SKM-1 (cell line): ENCODE results near the gene ZNF302.
"Not testable (repeated sequence)": the region's sequence is repeated elsewhere in the genome, so short reads cannot be mapped to it uniquely, and the experiment has no call there.

Experiments
- DNase-seq: peaks from one replicate; lab custom pipeline; 2025; ENCODE audit not compliant: unreplicated experiment; lab: John Stamatoyannopoulos, UW

Gene ZNF302

DNA sequence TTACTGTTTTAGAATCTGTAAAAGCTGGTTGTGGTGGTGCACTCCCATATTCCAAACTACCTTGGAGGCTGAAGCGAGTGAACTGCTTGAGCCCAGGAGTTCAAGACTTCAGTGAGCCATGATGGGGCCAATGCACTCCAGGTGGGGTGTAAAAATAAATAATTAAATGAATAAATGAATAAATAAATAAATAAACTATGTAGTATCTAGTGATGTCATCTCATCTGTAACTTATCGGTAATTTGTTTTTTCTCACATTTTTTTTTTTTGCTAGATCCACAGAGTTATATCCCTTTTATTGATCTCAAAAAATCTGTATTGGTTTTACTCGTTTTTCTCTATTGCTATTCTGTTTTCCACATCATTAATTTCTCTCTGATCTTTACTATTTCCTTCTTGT lies 5.5 kb upstream of the ZNF302 start:
- DNase-seq: no peak

DNA sequence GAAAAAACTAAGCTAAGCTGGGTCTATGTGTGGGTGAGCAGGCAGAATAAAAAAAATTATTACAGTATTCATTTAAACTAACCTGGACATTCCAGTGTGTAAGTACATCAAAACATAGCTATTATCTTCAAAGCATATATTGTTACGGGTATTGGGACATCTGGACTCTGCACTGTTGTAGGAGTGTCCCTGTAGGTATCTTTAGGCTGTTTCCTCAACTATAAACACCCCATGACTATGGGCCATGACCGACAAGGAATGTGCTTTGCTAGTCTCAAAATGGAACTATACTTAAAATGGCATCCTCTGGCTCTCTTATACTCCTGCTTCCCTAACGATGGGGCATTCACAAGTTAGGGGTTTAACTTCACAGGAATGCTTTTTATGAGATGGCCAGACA lies 3.9 kb upstream of the ZNF302 start:
- DNase-seq: no peak

DNA sequence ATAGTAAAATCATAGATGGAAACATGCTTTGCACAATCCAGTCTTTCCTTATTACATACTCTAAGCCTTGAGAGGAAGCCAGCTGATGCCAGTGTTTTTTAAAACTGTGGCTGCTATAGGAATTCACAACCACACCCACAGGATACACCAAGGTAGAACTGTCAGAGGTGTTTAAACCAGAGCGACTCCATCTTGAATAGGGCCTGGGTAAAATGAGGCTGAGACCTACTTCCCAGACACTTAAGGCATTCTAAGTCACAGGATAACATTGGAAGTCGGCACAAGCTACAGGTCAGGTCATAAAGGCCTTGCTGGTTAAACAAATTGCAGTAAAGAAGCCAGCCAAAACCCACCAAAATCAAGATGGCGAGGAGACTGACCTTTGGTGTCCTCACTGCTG lies 2.2 kb upstream of the ZNF302 start:
- DNase-seq: no peak

DNA sequence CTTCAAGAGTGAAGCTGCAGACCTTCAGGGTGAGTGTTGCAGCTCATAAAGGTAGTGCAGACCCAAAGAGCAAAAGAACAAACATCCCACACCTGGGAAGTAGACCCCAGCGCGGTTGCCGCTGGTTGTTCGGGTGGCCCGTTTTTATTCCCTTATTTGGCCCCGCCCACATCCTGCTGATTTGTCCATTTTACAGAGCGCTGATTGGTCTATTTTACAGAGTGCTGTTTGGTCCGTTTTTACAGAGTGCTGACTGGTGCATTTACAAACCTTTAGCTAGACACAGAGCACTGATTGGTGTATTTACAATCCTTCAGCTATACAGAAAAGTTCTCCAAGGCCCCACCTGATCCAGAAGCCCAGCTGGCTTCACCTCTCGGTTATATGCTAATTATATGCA lies 1.6 kb upstream of the ZNF302 start:
- DNase-seq: no peak

DNA sequence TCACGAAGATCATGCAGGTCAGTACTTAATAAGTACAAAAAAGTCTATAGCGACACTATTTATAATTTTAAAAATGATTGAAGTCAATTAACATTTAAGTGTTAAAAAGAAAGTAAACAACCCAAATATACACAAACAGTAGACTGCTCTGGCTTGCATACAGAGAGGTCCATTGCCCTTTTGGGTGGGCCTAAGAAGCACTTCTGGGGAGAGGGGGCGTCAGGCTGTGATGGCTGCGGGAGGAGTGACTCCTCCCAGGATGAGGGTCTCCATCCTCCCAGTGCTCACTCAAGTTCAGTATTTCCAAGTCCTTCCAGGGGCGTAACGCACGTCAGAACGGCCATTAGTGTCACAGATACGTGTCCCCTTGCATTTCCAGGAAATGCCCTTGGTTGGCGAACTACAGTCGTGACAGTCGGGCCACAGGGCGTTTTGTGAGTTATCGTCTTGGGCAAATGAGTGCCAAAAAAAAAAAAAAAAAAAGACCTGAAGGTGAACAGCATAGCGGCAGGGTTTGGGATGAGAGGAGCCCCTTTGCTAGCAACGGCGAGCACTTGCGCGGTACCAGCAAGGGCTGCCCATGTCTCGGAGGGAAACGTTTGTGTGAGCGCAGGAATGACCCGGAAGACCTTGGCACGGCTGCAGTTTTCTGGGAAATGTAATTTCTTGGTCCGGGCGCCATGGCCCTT lies 637 bp upstream of the ZNF302 start, which contains the start of gene SCGB2B2:
Gene SCGB2B2 (minus strand): TSS at position 463 of the 689 bp plus-strand sequence. CDS start 82,596 bp downstream, outside the sequence.
- DNase-seq: peak; percentile 58

DNA sequence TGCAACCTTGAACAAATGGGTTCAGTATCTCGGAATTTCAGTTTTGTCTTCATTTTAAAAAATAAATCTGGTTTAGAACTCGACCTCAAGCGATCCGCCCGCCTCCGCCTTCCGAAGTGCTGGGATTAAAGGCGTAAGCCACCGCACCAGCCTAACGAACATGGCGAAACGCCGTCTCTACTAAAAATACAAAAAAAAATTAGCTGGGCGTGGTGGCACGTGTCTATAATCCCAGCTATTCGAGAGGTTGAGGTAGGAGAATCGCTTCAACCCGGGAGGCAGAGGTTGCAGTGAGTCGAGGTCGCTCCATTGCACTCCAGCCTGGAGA lies 571 bp downstream of the ZNF302 start:
- no peak for DNase-seq

DNA sequence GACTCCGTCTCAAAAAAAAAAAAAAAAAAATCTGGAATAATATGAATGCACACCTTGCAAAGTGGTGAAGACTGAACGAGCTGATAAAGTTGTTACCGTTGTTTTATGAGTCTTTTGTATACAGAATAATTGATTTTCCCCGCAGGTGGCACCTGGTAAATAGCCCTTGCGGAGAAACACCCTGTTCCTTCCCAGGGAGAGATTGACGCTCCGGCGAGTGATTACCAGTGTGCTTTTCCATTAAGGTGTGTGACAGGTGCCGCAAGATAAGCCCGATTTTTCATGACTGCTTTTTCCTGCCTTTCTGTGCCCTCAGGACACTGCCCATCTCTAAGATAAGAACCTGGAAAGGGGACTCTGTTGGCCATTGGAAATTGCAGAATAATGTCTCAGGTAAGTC lies 943 bp downstream of the ZNF302 start:
- DNase-seq: no peak

DNA sequence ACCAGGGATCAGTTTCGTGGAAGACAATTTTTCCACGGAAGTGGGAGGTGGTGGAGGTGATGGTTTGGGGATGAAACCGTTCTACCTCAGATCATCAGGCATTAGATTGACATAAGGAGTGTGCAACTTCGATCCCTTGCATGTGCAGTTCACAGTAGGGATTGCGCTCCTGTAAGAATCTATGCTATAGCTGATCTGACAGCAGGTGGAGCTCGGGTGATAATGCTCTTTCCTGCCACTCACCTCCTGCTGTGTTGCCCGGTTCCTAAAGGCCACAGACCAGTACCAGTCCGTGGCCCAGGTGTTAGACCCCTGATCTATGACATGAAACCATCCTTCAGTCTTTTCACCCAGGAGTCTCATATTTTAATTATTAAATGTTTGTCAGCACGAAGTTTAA lies 4.0 kb downstream of the ZNF302 start:
- DNase-seq: no peak

DNA sequence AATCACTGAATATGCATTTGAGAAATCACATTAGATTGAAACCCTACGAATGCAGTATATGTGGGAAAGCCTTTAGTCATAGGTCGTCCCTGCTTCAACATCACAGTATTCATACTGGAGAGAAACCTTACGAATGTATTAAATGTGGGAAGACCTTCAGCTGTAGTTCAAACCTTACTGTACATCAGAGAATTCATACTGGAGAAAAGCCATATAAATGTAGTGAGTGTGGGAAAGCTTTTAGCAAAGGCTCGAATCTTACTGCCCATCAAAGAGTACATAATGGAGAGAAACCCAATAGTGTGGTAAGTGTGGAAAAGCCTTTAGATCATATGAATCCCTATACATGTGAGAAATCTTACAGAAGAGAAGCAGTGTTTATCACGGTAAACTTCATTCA lies 7.8 kb downstream of the ZNF302 start:
- DNase-seq: not testable (repeated sequence)

DNA sequence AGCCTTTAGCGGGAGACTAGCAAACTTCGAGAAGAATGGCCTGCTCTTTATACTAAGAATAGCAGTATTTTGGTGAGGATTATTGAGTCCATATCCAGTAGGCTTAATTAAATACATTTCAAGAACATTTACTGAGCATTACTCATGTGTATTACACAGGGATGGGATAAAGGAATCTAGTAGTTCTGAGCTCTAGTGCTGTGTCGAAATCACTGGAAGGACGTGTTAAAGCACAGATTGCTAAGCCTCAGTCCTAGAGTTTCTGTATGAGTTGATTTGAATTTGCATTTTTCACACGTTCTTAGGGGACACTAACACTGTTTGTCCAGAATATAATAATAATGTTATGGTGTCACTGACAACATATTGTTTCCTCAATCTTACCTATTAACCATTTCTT lies 9.0 kb downstream of the ZNF302 start:
- no peak for DNase-seq

DNA sequence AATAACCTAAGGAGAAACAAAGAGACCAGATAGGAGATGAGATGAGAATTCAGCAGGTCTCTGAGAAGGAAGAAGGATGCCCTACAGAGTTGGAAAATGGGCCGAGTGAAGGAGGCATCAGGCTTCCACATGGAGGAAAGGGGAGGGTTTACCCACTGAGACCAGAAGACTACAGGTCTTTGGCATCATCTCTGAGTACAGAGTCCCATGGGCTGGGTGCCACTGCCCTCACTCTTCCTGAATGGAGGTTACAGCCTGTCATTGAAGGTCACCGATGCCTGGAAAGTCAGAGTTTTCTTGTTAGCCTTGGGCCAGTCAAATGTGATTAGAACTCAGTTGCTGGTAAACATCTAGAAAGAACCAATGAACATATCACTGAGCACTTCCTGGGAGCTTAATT lies 9.9 kb downstream of the ZNF302 start:
- no peak for DNase-seq

DNA sequence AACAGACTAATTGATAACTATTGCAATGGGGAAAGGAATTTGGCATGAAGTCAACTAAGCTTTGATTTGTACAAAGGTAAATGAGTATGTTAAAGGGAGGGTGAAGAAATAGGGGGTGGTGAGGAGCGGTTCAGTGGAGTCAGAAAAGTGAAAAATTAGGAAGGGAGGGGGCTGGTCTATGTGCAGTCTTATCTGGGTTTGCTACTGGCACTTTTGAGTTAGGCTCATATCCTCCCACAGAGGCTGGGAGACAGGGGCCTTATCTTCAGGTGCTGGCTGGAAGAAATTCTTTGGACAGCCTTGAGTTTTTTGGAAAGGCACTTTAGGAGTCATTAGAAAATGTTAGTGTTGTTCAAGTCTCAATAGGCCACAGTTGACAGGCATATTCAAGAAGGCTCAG lies 11.1 kb downstream of the ZNF302 start:
- DNase-seq: no peak

DNA sequence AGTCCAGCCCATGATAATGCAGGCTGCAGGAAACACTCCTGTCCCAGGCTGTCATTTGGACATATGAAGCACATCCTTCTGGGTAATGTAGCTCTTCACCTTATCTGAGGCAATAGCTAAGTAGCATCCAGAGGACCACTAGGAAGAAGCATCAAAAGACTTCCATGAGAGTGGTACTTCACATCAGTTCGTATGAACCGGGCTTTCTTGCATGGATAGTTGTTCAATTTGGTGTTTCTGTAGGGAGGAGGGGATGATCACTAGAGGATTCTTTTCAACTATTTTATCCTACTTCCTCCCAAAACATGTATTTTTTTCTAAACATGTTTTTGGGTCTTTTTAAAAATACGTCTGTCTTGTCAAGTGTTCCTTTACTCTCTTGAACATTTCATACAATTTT lies 12.9 kb downstream of the ZNF302 start:
- no peak for DNase-seq

DNA sequence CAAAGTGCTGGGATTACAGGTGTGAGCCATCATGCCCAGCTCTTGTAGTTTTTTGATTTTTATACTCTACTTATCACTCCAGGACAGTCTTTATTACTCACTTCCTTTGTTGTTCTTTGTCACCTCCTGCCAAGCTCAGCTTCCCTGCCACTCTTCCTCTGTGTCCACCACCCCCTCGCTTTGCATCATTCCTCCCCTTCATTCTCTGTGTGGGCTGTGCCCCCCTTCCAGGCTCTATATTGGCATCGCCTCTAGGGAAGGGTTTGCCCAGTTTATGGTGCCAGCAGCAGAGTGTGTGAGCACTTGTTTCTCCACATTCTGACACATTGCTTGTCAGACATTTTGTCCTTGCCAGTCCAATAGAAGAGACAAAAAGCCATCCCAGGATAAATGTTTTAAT lies 15.1 kb downstream of the ZNF302 start:
- DNase-seq: no peak

DNA sequence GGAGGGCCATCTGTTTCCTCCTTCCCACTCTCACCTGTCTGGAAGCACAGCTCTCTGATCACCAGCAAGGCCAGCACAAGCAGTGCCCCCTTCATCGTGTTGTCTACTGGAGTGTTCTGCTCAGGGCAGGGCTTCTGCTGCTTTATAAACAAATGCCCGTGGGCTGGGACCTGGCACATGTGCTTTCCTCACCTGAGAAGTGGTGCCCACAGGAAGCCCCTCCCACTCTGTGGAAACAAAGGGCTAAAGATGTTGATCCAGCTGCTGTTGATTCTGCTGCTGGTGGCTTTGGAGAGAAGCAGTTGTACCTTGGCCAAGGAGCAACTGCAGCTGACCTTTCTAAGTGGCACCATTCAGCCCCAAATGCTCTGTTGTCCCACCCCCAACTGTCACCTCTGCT lies 30.2 kb downstream of the ZNF302 start:
- DNase-seq: no peak

DNA sequence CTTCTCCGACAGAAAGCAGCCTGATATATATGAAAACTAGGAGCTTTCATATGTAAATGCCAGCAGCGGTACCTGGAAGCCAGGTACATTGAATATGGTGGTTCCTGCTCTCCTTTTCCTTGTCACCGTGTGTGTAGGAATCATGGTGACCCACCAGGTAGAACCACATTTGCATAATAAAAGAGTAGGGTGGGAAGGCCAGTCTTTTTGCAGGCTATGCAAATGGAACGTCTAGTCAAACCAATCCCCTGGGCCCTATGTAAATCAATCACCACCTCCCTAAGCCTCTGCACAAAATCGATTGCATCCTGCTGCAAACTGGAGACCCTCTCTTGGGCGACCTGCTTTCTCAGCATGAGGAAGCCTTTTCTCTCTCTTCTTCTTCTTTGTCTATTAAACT lies 34.4 kb downstream of the ZNF302 start:
- no peak for DNase-seq

DNA sequence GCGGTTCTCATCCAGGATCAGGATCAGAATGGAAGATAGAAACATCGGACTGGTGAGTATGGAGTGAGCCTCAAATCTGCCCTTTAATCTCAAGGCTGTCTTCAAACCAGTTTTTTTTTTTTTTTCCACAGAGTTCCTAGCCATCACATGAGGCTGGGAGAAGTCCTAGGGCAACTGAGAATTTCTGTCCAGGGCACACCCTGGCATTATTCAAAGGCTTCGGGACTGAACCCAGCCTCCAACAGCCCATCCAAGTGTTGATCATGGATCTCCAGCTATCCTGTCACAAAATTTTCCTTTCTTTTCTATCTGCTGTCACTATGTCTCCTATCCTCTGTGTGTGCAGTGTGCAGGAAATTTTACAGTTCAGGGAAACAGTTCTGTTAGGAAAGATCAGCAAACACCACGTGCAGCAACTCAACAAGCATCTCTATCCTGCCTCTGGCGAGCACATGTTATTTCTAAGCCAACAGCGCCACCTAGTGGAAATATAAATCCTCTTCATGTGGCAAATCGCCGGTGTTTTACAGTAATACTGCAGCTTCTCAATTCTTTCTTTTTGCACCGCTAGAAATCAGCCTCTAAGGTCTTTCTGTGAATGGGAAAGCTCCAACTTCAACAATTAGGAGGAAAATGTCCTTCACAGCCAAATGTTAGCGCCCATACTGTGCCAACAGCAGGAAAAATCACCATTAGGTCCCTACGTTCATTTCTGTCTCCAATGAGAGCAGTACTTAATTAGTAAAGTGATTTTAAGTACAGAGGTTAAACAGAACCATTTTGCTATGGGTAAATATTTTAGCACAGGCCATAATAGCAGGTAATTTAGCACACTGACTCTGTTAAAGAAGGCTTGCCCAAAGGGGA lies 35.1 kb downstream of the ZNF302 start:
- peak; percentile 29 for DNase-seq

DNA sequence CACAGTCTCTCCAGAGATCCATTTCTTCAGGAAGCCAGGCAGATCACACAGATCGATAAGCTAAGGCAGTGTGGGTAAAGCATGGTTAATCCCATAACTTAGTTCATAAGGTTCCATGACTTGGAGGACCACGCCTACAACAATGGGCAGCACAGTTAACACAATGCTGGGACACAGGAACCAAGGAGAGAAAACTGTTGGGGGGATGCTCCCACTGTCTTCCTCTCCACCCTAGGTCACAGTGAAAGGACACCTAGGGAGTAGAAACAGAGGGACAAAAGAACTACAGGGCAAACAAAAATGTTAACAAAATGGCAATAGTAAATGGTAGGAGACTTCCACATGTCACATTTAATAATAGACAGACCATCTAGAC lies 35.8 kb downstream of the ZNF302 start:
- no peak for DNase-seq

DNA sequence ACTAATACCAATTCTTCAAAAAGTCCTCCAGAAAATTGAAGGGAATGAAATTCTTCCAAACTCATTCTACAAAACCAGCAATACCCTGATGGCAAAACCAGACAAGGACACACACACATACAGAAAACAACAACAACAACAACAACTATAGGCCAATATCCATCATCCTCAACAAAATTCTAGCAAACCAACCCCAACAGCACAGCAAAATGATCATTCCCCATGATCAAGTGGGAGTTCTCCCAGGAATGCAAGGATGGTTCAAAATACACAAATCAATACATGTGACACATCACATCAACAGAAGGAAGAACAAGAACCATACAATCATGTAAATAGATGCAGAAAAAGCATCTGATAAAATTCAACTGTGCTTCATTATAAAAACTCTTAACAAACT lies 37.9 kb downstream of the ZNF302 start:
- DNase-seq: no peak

DNA sequence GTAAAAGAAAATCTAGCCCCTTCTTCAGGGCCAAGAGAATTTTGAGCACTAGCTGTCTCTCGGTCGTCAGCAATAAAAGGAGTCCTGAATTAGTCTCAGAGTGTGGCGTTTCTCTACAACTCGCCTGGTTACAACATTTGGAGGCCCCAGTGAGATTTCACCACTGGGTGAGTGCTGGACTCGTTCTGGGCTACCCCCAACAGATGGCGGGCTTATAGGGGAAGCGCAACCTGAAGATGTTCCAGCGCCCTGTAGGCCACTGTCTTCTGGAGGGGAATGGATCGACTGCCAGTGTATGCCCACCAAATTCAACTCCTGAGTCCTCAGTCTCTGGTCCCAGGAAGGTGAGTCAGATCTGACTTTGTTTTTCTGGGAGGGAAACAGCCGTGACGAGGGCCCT lies 44.9 kb downstream of the ZNF302 start:
- DNase-seq: no peak

DNA sequence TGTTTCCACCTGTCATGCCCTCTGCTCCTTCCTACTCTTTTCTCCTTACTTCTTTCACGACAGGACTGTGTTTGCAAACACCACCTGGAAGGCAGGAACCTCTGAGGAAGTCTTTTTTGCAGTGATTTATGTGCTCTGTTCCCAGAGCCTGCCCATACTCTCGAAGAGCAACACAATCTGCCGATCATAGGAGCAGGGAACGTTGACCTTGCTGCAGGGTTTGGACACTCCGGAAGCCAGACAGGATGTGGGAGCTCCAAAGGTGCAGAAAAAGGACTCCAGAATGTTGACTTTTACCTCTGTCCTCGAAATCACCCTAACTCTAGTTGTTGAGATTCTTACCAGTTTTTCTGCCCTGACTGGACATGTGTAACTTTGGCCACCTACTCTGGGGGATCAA lies 47.9 kb downstream of the ZNF302 start:
- no peak for DNase-seq

DNA sequence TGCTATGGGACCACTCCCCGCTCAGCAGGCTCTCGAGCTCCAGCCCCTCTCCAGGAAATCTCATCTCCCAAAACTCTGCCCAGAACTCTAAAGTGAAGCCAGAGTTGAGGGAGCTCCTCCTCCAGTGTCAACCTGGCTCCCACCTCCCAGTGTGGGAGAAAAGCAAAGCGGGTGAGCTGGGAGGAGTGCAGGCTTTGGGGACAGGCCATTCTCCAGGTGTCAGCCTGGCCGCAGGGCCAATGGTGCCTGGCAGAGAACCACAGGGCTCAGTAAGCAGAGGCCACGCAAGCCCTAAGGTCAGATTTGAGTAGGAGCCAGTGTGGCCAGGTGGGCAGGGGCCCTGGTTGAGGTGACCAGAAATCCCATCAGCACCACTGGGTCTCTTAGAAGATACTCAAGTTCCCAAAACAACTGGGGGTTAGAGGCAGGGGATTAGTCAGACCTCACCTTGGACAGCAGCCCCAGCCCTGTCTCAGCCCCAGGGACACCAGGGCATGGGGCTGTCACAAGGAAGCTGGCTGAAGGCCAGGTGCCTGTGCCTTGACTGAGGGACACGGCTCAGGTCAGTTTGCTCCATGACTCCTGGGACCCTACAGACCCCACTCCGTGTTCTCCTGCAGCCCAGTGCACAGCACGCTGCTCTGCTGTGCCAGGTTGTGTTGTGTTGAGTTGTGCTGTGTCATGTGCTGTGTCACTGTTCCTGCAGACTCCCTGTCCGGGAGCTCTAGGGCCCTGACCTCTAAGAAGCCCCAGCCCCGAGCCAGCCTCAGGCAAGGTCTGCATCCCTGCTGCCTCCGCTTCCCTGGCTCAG lies 53.7 kb downstream of the ZNF302 start:
- DNase-seq: no peak
